Measurements from ENCODE around the gene OR4D2.

OR4D2 gene

GRCh38 chr17:58172369-58173071 is 5.7 kb downstream of the OR4D2 start:
- peak; percentile 64 for TF ChIP-seq CTCF (conservative IDR thresholded peaks at IDR 0.05; ENCODE audit: low read depth, low read length)
- DNase-seq (ENCODE audit: low read depth), result peak; percentile 62
- H3K4me3 ChIP-seq (ENCODE audit: low read depth, low read length), result no peak overlapping the region

GRCh38 chr17:58174871-58175270 is 8.1 kb downstream of the OR4D2 start:
- DNase-seq (ENCODE audit: low read depth), result no peak
- no peak for TF ChIP-seq CTCF (conservative IDR thresholded peaks at IDR 0.05; ENCODE audit: low read depth, low read length)
- no peak overlapping the region for H3K4me3 ChIP-seq (ENCODE audit: low read depth, low read length)

- no peak overlapping the region for H3K4me3 ChIP-seq (ENCODE audit: low read depth, low read length)
- peak; percentile 54 for DNase-seq (ENCODE audit: low read depth)
- TF ChIP-seq CTCF (conservative IDR thresholded peaks at IDR 0.05; ENCODE audit: low read depth, low read length), result no peak
Observed at GRCh38 chr17:58176200-58176599, 9.4 kb downstream of the OR4D2 start.

GRCh38 chr17:58181796-58182195 is 15.0 kb downstream of the OR4D2 start:
- no peak for TF ChIP-seq CTCF (conservative IDR thresholded peaks at IDR 0.05; ENCODE audit: low read depth, low read length)
- DNase-seq (ENCODE audit: low read depth), result no peak
- H3K4me3 ChIP-seq (ENCODE audit: low read depth, low read length), result no peak overlapping the region

- DNase-seq (ENCODE audit: low read depth), result no peak
- H3K4me3 ChIP-seq (ENCODE audit: low read depth, low read length), result no peak overlapping the region
- no peak for TF ChIP-seq CTCF (conservative IDR thresholded peaks at IDR 0.05; ENCODE audit: low read depth, low read length)
Observed at GRCh38 chr17:58183514-58183913, 16.7 kb downstream of the OR4D2 start.

GRCh38 chr17:58184308-58184985 is 17.7 kb downstream of the OR4D2 start:
- no peak for TF ChIP-seq CTCF (conservative IDR thresholded peaks at IDR 0.05; ENCODE audit: low read depth, low read length)
- peak; percentile 70 for DNase-seq (ENCODE audit: low read depth)
- H3K4me3 ChIP-seq (ENCODE audit: low read depth, low read length), result no peak overlapping the region

Data from choroid plexus epithelial cell (primary cell).